Measurements from ENCODE around the gene ZNF41. TPM values are rescaled to one million over a fixed set of nuclear protein-coding genes. Genes with fewer than 3 reads are reported as not detected.
"Not testable (repeated sequence)": the region's sequence is repeated elsewhere in the genome, so short reads cannot be mapped to it uniquely, and the experiment has no call there.

Gene ZNF41
- total and polyA plus RNA-seq, 8 donors: 8.1 to 15.4 (median 14.2) TPM

DNA sequence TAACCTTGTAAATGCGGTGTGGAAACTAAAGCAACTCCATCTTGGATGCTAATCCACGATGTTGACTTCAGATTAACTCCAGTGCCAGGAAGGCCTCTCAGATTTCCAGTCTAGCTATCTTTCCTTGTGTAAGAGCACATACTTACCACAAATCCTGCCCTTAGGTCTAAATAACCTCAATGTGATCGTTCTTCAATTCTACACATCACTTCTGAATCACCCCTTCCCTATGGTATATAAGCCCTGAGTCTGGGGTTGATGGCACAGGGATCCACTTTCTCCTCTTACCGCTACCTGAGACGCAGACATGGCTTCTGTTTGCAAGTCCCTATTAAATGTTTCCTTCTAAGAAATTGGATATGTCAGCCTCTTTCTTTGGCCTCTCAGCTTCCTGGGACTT lies 17.5 kb upstream of the ZNF41 start:
- intact Hi-C loops (cut with DNase I): no loop called here
- Histone ChIP-seq H3K9me3 (no peaks in the 10 kb centered on the region), H3K4me1 (no peaks in the 10 kb centered on the region), H3K27ac (no peak overlapping the region), H3K36me3 (no peaks in the 10 kb centered on the region), H3K27me3 (no peaks in the 10 kb centered on the region), H3K4me3 (no peak overlapping the region)
- DNase-seq (no peak), ATAC-seq (no peak)
- TF ChIP-seq, protein P1, sequence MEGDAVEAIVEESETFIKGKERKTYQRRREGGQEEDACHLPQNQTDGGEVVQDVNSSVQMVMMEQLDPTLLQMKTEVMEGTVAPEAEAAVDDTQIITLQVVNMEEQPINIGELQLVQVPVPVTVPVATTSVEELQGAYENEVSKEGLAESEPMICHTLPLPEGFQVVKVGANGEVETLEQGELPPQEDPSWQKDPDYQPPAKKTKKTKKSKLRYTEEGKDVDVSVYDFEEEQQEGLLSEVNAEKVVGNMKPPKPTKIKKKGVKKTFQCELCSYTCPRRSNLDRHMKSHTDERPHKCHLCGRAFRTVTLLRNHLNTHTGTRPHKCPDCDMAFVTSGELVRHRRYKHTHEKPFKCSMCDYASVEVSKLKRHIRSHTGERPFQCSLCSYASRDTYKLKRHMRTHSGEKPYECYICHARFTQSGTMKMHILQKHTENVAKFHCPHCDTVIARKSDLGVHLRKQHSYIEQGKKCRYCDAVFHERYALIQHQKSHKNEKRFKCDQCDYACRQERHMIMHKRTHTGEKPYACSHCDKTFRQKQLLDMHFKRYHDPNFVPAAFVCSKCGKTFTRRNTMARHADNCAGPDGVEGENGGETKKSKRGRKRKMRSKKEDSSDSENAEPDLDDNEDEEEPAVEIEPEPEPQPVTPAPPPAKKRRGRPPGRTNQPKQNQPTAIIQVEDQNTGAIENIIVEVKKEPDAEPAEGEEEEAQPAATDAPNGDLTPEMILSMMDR (IDR thresholded peaks at IDR 0.05): no peak

DNA sequence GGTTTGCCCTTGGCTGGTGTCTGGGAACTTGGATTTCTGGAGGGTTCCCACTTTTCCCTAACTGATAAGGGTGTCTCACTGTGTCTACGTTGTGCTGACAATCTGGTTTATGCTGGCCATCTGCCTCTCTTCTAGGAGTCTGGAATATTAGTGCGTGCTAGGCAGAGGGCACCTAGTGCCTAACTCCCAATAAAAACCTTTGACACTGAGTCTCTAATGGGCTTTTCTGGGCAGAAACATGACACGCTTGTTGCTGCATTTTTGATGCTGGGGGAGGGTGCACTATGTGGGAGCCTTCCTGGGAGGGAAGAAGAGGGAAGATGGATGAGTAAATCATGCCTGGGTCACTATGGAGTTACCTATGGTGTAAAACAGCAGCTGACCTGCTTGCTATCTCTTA lies 16.3 kb upstream of the ZNF41 start:
- DNase-seq (no peak), ATAC-seq (no peak)
- H3K4me1 ChIP-seq: no peaks in the 10 kb centered on the region
- intact Hi-C loops (cut with DNase I): no loop called here
- no peak overlapping the region for H3K27ac ChIP-seq
- TF ChIP-seq, protein P1 (IDR thresholded peaks at IDR 0.05): no peak
- no peaks in the 10 kb centered on the region for H3K9me3 ChIP-seq
- H3K4me3 ChIP-seq: no peak overlapping the region
- no peaks in the 10 kb centered on the region for H3K27me3 ChIP-seq
- H3K36me3 ChIP-seq: no peaks in the 10 kb centered on the region

DNA sequence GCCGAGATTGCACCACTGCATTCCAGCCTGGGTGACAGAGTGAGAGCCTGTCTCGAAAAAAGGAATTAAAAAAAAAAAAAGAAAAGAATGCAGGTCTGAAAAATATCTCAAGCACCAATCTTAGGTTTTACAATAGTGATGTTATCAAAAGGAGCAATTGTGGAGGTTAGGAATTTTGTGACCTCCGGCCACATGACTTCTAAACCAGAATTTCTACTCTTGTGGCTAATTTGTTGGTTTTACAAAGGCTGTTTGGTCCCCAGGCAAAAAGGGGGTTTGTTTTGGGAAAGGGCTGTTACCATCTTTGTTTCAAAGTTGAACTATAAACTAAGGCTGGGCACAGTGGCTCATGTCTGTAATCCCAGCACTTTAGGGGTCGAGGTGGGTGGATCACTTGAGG lies 15.4 kb upstream of the ZNF41 start:
- no peaks in the 10 kb centered on the region for H3K36me3 ChIP-seq
- no peaks in the 10 kb centered on the region for H3K27me3 ChIP-seq
- no peak overlapping the region for H3K4me3 ChIP-seq
- TF ChIP-seq, protein P1 (IDR thresholded peaks at IDR 0.05): no peak
- H3K27ac ChIP-seq: no peak overlapping the region
- H3K4me1 ChIP-seq: no peaks in the 10 kb centered on the region
- DNase-seq: no peak
- intact Hi-C loops (cut with DNase I): no loop called here
- no peak for ATAC-seq
- H3K9me3 ChIP-seq: no peaks in the 10 kb centered on the region

DNA sequence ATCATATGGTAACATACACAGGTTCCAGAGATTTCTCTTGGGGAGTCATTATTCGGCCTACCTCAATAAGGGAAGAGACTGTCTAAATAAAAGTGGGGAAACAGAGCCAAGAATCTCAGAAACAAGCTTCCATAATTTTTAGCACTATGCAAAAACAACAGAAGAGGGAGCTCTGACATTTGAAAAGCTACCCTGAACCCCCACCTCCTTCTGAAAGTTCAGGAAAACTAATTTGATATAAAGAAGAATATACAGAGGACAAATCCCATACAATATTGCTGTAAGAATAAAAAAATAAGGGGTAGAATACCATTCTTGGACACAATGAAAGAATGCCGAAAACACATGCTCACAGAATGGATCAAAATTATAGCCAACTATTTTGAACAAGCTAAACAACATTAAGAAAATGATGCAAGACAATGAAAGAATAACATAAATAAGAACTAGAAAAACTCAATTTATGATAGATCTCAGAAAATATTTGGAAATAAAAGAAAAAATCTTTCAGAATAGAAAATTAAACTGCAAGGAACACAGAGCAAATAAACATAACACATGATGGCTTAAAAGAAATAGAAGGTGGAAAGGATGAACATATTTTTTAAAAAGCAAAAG lies 14.4 kb upstream of the ZNF41 start:
- H3K4me1 ChIP-seq: no peaks in the 10 kb centered on the region
- no peaks in the 10 kb centered on the region for H3K9me3 ChIP-seq
- ATAC-seq (no peak), DNase-seq (no peak)
- H3K27me3 ChIP-seq: no peaks in the 10 kb centered on the region
- intact Hi-C loops (cut with DNase I): no loop called here
- no peaks in the 10 kb centered on the region for H3K36me3 ChIP-seq
- H3K27ac ChIP-seq: no peak overlapping the region
- TF ChIP-seq, protein P1 (IDR thresholded peaks at IDR 0.05): no peak
- H3K4me3 ChIP-seq: no peak overlapping the region

DNA sequence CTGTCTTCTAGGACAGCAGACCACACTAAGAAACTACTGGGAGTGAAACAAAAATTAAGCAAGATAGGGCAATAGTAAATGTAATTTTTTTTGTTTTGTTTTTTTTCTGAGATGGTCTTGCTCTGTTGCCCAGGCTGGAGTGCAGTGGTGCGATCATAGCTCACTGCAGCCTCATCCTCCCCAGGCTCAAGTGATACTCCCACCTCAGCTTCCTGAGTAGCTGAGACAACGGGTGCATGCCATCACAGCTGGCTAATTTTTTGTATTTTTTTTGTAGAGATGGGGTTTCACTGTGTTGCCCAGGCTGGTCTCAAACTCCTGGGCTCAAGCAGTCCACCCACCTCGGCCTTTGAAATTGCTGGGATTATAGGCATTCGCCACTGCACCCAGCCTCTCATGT lies 9.1 kb upstream of the ZNF41 start:
- H3K4me3 ChIP-seq; H3K9me3 ChIP-seq; H3K36me3 ChIP-seq; ATAC-seq; H3K27me3 ChIP-seq; H3K4me1 ChIP-seq; intact Hi-C loops (cut with DNase I); DNase-seq; H3K27ac ChIP-seq: not testable (repeated sequence)

Data from left lung (tissue), 10 donors.